NCI-H1417 (cell line): Measurements from ENCODE around the gene KCNK3.
"Not testable (repeated sequence)": the region's sequence is repeated elsewhere in the genome, so short reads cannot be mapped to it uniquely, and the experiment has no call there.

Experiments
- DNase-seq, 3 experiments: peaks; one replicate each; lab custom pipeline; 2025; lab: John Stamatoyannopoulos, UW

Gene KCNK3

DNA sequence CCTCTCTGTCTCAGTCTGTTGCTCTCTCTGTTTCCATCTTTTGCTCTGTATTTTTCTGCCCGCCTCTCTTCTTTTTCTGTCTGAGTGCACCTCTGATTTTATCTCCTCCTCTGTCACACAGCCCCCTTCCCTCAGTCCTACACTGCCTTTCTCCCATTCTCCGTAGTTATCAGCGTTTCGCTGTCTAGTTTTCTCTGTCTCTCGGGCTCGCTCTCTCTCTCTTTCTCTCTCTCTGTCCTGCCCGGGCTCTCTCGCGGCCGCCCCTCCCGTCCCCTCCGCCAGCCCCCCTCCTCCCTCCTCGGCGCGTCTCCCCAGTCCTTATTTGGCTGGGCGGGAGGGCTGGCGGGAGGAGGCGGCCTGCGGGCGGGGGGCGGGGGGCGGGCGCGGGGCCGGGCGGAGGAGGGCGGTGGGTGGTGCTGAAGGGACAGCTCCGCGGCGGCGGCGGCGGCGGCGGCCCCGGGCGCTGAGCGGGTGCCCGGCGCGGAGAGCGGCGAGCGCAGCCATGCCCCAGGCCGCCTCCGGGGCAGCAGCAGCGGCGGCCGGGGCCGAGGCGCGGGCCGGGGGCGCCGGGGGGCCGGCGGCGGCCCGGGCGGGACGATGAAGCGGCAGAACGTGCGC, at the start of gene KCNK3:
TSS of gene KCNK3 (plus strand) at position 444 of the 618 bp plus-strand sequence. CDS start at position 598, 154 bp downstream.
- peak; percentile 71 to 87 (median 83) for DNase-seq

GRCh38 chr2:26644188-26644835, 48.2 kb upstream of the KCNK3 start:
- DNase-seq, result no peak

DNA sequence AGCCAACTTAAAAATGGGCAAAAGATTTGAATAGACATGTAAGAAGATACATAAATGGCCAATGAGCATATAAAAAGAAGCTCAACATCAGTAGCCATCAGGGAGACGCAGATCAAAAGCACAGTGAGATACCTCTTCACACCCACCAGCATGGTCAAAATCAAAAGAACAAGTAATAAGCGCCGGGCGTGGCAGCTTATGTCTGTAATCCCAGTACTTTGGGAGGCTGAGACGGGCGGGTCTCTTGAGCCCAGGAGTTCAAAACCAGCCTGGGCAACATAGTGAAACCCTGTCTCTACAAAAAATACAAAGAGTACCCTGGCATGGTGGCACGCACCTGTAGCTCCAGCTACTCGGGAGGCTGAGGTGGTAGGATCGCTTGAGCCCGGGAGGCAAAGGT, 46.8 kb upstream of the KCNK3 start:
- no peak for DNase-seq

GRCh38 chr2:26646986-26647672, 45.4 kb upstream of the KCNK3 start:
- DNase-seq, result no peak

DNA sequence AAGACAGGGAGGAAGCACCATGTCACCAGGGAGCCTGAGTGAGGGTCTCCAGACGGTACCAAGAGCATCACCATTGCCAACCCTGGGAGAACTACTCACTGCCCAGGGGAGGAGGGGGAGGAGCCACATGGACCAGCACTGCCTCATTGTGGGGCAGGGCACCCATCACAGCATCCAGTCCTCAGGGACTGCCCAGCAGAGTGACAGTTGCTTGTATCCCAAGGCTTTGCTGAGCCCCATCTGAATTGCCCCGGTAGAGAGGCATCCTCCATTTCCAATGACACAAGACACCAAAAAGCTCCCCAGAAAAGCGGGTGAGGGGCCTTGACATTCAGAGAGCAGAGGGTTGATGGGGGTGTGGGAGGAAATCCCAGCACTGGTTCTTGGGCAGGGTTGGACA, 44.5 kb upstream of the KCNK3 start:
- DNase-seq, result no peak

DNA sequence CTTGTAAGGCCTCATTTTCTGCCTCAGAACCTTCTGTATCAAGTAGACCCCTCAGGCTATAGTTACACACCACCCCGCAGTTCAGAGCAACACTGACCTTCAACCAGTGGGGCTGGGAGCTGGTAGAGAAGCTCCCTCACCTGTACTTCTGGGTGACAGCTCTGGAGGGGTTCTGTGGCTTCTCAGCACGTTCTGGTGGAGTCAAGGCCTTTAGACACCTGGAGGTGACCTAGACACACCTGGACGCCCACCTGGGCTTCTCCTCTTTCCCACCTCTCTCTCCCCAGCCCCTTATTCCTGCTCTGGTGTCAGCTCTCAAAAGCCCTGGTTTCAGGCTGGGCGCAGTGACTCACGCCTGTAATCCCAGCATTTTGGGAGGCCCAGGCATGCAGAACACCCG, 44.0 kb upstream of the KCNK3 start:
- no peak for DNase-seq

- DNase-seq, result peak in 1 of 3 experiments; percentile 25
Measured at GRCh38 chr2:26649322-26649721, 43.2 kb upstream of the KCNK3 start.

GRCh38 chr2:26649992-26650712, 42.4 kb upstream of the KCNK3 start:
- no peak for DNase-seq

GRCh38 chr2:26650713-26651469, 41.6 kb upstream of the KCNK3 start:
- no peak for DNase-seq

DNA sequence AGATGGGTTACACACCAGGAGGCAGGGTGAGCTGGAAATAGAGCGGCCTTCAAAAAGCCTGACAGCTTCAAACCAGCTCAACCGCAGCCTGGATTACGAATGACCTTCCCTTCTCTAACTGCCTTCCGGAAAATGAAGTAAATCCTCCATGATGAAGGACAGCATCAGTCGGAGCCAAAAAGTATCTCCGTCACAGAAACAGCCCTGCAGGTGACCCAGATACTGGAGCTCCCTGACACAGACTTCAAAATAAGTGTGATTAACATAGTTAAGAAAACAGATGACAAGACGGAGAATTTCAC, 41.1 kb upstream of the KCNK3 start:
- DNase-seq, result no peak

DNA sequence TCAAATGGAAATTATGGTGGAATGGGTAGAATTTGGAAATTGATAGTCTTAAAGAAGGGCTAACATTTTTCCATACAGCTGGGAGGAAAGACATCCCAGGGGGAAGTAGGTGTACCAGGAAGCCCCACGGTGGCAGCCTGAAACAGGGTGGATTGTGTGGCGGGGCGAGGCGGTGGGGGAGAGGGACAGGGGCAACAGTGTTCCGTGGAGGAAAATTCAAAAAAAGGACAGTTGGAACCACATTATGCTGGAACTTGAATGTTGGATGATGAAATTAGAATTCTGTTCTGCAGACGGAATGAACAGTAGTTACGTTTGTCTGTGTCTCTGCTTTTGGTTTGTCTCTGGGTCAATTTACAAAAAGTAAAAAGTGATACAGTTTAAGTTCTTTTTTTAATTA, 40.7 kb upstream of the KCNK3 start:
- no peak for DNase-seq

DNA sequence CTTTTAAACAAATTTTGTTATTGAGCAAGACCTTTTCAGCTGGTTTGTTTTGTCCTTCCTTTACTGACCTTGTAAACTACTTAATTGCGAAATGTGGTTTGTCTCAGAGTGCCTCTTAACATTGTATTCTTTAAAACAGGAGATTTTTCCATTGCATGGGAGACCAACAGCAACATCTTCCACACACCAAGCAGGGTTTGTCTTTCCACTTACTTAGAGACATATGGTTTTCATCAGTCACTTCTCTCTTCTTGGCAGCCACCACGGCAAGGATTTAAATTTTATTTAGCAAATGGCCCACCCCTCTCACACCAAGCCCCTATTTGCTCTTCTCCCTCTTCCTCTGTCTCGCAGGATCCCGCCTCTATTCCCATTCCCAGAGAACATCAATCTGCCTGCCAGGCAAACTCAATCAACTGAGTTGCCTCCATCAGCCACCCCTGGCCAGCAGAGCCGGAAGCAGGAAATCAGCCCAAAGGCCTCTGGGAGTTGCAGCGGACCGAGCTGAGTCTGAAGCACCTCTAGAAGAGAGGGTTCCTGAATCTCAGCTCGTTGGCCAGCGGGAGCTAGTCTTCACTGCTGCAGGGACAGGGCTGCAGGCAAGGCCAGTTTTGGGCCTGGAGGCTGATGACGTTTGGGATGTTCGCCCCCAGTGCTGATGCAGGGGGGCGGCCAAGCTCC, 40.0 kb upstream of the KCNK3 start:
- DNase-seq, result no peak

DNA sequence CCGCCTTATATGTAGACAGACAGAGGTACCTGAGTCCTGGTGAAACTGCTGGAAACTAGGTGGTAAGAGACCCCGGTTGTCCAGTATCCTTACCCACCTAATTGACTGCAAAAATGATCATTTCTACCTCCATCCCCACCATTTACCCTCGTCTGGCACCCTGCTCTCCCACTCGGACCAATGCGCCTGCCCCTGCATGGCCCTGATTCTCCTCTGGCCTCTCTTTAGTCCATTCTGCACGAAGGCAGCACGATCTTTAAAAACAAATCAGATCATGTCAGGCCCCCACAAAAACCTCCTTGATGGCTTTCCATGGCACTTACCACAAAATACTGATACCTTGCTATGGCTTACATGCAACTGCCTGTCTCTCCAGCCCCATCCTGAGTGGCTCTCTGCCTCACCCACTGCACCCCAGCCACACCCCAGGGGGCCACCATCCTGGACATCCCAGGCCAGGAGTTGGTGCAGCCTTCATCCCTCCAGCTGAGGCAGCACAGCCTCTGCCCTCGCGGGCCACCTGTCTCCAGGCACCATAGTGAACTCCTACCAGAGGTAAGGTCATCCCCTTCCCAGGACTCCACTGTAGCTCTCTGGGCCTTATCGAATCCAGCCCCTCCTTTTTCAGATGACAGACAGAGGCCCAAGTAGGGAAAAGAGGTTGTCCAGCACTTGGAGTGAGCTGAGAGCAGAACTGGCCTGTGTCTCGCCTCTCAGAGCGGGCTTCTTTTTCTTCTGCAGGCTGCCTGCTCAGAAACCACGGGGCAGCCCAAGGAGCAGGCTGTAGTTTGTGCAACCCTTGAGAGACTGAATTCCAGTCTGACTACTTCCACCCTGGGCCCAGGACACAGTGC, 39.1 kb upstream of the KCNK3 start:
- no peak for DNase-seq

GRCh38 chr2:26654061-26654340, 38.5 kb upstream of the KCNK3 start:
- no peak for DNase-seq

- not testable (repeated sequence) for DNase-seq
Measured at GRCh38 chr2:26655120-26655519, 37.4 kb upstream of the KCNK3 start.

GRCh38 chr2:26655611-26656195, 36.8 kb upstream of the KCNK3 start:
- no peak for DNase-seq

DNA sequence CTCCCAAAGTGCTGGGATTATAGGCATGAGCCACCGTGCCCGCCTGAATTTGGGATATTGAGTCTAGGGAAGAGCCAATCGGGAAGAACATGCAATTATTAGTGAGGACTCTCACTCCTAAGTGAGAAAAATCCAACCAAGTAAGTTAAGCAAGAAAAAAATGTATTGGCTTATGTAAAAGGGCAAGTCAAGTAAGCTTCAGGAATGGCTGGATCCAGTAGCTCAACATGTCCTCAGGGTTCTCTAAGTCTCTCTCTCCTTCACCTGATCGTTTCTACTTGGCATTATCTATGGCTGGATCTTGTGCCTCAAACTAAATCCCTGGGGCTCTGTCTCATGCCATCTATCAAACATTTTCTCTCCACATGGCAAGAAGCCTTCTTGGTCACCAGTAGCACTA, 35.3 kb upstream of the KCNK3 start:
- no peak for DNase-seq

- DNase-seq, result no peak
Measured at GRCh38 chr2:26658691-26659346, 33.7 kb upstream of the KCNK3 start.

DNA sequence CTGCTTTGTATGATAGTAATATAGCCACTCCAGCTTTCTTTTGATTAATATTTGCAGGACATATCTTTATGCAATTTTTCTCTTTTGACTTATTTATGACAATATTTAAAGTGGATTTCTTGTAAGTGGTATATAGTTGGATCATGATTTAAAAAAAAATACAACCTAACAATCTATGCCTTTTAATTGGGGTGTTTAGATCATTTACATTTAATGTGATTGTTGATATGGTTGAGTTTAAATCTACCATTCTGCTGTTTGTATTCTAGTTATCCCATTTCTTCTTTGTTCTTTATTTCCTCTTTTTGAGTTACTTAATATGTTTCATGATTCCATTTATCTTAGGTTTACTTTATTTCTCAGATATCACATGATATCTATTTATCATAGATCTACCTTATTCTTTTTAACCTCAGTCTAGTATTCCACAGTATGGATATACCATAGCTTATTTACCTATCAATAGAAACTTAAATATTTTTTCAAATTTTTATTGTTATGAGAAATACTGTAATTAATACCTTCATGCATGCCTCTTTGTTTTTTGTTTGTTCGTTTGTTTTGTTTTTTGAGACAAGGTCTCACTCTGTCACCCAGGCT, 32.1 kb upstream of the KCNK3 start:
- no peak for DNase-seq

DNA sequence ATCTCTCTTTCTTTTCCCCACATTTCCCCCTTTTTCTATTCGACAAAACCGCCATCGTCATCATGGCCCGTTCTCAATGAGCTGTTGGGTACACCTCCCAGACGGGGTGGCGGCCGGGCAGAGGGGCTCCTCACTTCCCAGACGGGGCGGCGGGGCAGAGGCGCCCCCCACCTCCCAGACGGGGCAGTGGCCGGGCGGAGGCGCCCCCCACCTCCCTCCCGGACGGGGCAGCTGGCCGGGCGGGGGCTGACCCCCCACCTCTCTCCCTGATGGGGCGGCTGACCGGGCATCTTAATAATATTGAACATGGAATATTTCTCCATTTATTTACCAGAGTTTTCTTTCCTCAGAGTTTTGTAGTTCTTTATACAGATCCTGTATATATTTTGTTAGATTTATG, 27.2 kb upstream of the KCNK3 start:
- not testable (repeated sequence) for DNase-seq
